ENCODE results near the gene GNAT1. TPM values are rescaled to one million over a fixed set of nuclear protein-coding genes. Genes with fewer than 3 reads are reported as not detected.
A peak's percentile ranks its signal among the peaks of the same experiment; 100 is the strongest.

GNAT1 gene
- polyA plus RNA-seq, 1 experiment = not detected

- DNase-seq (ENCODE audit: low read depth) = no peak
- Histone ChIP-seq H3K36me3 (ENCODE audit: control insufficient read depth, insufficient read depth, low read length) (peaks cover 10% of the 10 kb centered on the region), H3K4me3 (ENCODE audit: low read depth, low read length) (peak overlapping the region; percentile 76), H3K27me3 (ENCODE audit: control insufficient read depth, insufficient read depth, low read length) (no peaks in the 10 kb centered on the region)
- ChIA-PET POLR2A (interaction anchor here (1.0 kb wide), 1 partner anchor 8 kb away, joined by 4 read pairs; no protein-coding TSS in a partner anchor), CTCF (interaction anchor here (0.6 to 3.8 kb wide), 7 partner anchors 8 to 85 kb away, joined by 3 to 41 read pairs (median 3); no protein-coding TSS in a partner anchor)
- no peak for TF ChIP-seq CTCF (IDR thresholded peaks at IDR 0.05; ENCODE audit: insufficient read depth, low read depth, low read length)
Measured at GRCh38 chr3:50238549-50239026, 47.2 kb downstream of the GNAT1 start.

DNA sequence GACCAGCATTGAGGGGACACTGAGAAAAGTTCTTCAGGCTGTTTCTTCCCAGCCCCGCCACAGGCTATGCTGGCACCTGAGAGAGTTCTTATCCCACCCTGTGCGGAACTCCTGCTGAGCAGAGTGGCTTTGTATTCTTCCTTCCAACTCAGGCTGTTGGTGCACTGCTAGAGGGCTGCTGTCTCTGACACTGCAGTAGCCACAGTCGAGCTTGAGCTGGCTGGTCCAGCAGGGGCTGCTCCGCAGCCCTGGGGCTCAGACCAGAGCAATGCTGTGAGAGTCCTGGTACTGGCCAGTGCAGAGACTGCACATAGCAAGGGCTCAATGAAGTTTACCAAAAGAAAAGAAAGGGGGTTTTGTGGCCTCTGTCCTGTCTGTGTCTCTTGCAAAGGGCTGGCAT lies 48.2 kb downstream of the GNAT1 start:
- no peak for DNase-seq (ENCODE audit: low read depth)
- ChIA-PET CTCF (interaction anchor here (0.5 to 2.0 kb wide), 5 partner anchors 11 to 1793 kb away, joined by 3 to 6 read pairs (median 3); partner anchors contain the start of gene SEMA3B), POLR2A (interaction anchor here (0.7 kb wide), 1 partner anchor 57 kb away, joined by 4 read pairs; no protein-coding TSS in a partner anchor)
- peaks cover 13% of the 10 kb centered on the region for H3K36me3 ChIP-seq (ENCODE audit: control insufficient read depth, insufficient read depth, low read length)
- no peaks in the 10 kb centered on the region for H3K27me3 ChIP-seq (ENCODE audit: control insufficient read depth, insufficient read depth, low read length)
- H3K4me3 ChIP-seq (ENCODE audit: low read depth, low read length) = no peak overlapping the region
- TF ChIP-seq CTCF (IDR thresholded peaks at IDR 0.05; ENCODE audit: insufficient read depth, low read depth, low read length) = no peak

GRCh38 chr3:50241163-50241562 lies 49.8 kb downstream of the GNAT1 start:
- Histone ChIP-seq H3K4me3 (ENCODE audit: low read depth, low read length) (no peak overlapping the region), H3K36me3 (ENCODE audit: control insufficient read depth, insufficient read depth, low read length) (peaks cover 13% of the 10 kb centered on the region), H3K27me3 (ENCODE audit: control insufficient read depth, insufficient read depth, low read length) (no peaks in the 10 kb centered on the region)
- DNase-seq (ENCODE audit: low read depth) = no peak
- POLR2A ChIA-PET = interaction anchor here (0.7 kb wide), 2 partner anchors 26 to 360 kb away, joined by 3 to 6 read pairs; no protein-coding TSS in a partner anchor
- CTCF ChIA-PET = interaction anchor here (1.0 to 2.3 kb wide), 5 partner anchors 14 to 46 kb away, joined by 4 to 6 read pairs (median 5); no protein-coding TSS in a partner anchor
- TF ChIP-seq CTCF (IDR thresholded peaks at IDR 0.05; ENCODE audit: insufficient read depth, low read depth, low read length) = no peak

DNA sequence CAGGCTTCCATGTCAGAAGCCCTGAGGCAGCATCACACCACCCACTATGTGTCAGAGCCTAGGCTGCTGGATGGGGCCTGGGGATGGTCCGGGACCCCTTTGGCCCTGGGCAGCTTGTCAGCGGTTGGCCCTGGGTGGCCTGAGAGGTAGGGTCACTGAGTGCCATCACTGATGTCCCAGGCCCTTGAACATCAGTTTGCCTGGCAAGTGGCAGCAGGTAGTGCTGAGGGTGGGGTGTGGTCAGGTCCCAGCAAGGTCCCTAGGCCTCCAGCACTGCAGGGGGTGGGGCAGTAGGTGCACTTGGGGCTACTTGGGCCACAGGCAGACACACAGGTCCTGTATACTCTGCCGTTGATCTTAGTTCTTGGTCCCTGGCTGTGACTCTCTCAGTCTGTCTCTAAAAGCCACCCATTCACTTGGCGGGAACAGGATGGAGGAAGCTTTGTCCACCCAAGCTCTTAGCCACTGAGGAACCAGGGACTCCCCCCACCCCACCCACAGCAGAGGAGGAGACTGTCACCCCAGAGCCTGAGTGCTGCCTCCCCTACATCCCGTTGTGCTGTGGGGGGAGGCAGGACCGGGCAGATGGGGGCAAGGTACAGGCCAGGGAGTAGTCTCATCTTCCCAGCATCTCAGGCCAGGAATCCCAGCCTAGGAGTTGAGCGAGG lies 50.4 kb downstream of the GNAT1 start:
- H3K4me3 ChIP-seq (ENCODE audit: low read depth, low read length) = no peak overlapping the region
- H3K36me3 ChIP-seq (ENCODE audit: control insufficient read depth, insufficient read depth, low read length) = peaks cover 13% of the 10 kb centered on the region
- CTCF ChIA-PET = interaction anchor here (0.7 to 2.3 kb wide), 6 partner anchors 14 to 47 kb away, joined by 4 to 6 read pairs (median 4); no protein-coding TSS in a partner anchor
- H3K27me3 ChIP-seq (ENCODE audit: control insufficient read depth, insufficient read depth, low read length) = no peaks in the 10 kb centered on the region
- POLR2A ChIA-PET = interaction anchor here (0.7 kb wide), 2 partner anchors 25 to 360 kb away, joined by 3 to 6 read pairs; no protein-coding TSS in a partner anchor
- TF ChIP-seq CTCF (IDR thresholded peaks at IDR 0.05; ENCODE audit: insufficient read depth, low read depth, low read length) = no peak
- no peak for DNase-seq (ENCODE audit: low read depth)

GRCh38 chr3:50242381-50242770 lies 51.0 kb downstream of the GNAT1 start:
- DNase-seq (ENCODE audit: low read depth) = no peak
- H3K27me3 ChIP-seq (ENCODE audit: control insufficient read depth, insufficient read depth, low read length) = no peaks in the 10 kb centered on the region
- ChIA-PET POLR2A (no interaction called here), CTCF (interaction anchor here (1.6 to 2.3 kb wide), 4 partner anchors 14 to 18 kb away, joined by 4 to 10 read pairs (median 7); no protein-coding TSS in a partner anchor)
- TF ChIP-seq CTCF (IDR thresholded peaks at IDR 0.05; ENCODE audit: insufficient read depth, low read depth, low read length) = no peak
- peaks cover 13% of the 10 kb centered on the region for H3K36me3 ChIP-seq (ENCODE audit: control insufficient read depth, insufficient read depth, low read length)
- H3K4me3 ChIP-seq (ENCODE audit: low read depth, low read length) = no peak overlapping the region

Data from BJ (cell line).